ENCODE measurements around the gene CYSLTR2. TPM values are rescaled to one million over a fixed set of nuclear protein-coding genes. Genes with fewer than 3 reads are reported as not detected.
A peak's percentile ranks its signal among the peaks of the same experiment; 100 is the strongest.

CYSLTR2 gene
- total and polyA plus RNA-seq, 2 of the 8 experiments (the other 6 are each of a cell fraction or from before 2014, with no cell fraction given), result not detected

- TF ChIP-seq MAX (IDR thresholded peaks at IDR 0.05) (no peak), TBP (IDR thresholded peaks at IDR 0.05; ENCODE audit: low read depth, low read length) (no peak), NANOG (IDR thresholded peaks at IDR 0.05; ENCODE audit: insufficient read depth, low read depth, low read length, poor library complexity, severe bottlenecking) (no peak), CTCF (IDR thresholded peaks at IDR 0.05; ENCODE audit: control extremely low read depth in 1 of 3, insufficient read depth in 1 of 3, low read depth in 1 of 3, low read length in 3 of 3) (peak; percentile 37 to 62 (median 61)), TEAD4 (IDR thresholded peaks at IDR 0.05; ENCODE audit: low read depth, low read length) (no peak), CREB1 (IDR thresholded peaks at IDR 0.05) (no peak), SP2 (IDR thresholded peaks at IDR 0.05; ENCODE audit: low read length) (no peak), RFX5 (IDR thresholded peaks at IDR 0.05; ENCODE audit: borderline replicate concordance, low read depth, low read length) (no peak)
Observed at GRCh38 chr13:48749699-48750473, 96.2 kb downstream of the CYSLTR2 start (continued).
